SU-DHL-6 (cell line): ENCODE data around the gene ZNF584.

ENCODE experiments used
- H2AFZ ChIP-seq: fragments of 200-600 bp; sonication (generic); 2 replicates; pipeline ENCODE4 v1.6.1; 2014; ENCODE audit warnings: low read depth, mild to moderate bottlenecking, moderate library complexity, mixed read lengths, antibody characterized with exemption, low read length; ENCODE audit not compliant: severe bottlenecking
- H3F3A ChIP-seq: fragments of 200-600 bp; shearing (Covaris generic); 2 replicates; pipeline ENCODE4 v1.6.0; 2016; ENCODE audit warnings: antibody characterized with exemption, mild to moderate bottlenecking; ENCODE audit not compliant: insufficient read depth
- H3K27ac ChIP-seq: fragments of 200-600 bp; sonication (generic); 2 replicates; pipeline ENCODE4 v1.5.1; 2016; ENCODE audit warnings: low read depth, mild to moderate bottlenecking, low read length, moderate library complexity, mixed read lengths
- H3K27me3 ChIP-seq: fragments of 200-600 bp; sonication (generic), shearing (Covaris generic); 2 replicates; pipeline ENCODE4 v1.6.0; 2014; ENCODE audit warnings: mild to moderate bottlenecking, low read length
- H3K36me3 ChIP-seq: fragments of 200-600 bp; sonication (generic); 2 replicates; pipeline ENCODE4 v1.6.1; 2014; ENCODE audit warnings: mild to moderate bottlenecking, low read length, mixed read lengths
- H3K4me2 ChIP-seq: fragments of 300-600, 200-600 bp; shearing (Covaris generic), sonication (generic); 2 replicates; pipeline ENCODE4 v1.6.0; 2014; ENCODE audit warnings: low read length, low read depth, mild to moderate bottlenecking; ENCODE audit not compliant: poor library complexity, severe bottlenecking
- H3K4me3 ChIP-seq: fragments of 200-600 bp; sonication (generic); 2 replicates; pipeline ENCODE4 v1.5.1; 2014; ENCODE audit warnings: antibody characterized with exemption, low read length, mild to moderate bottlenecking, mixed read lengths; ENCODE audit not compliant: insufficient read depth, poor library complexity, severe bottlenecking
- H3K79me2 ChIP-seq: fragments of 200-600 bp; sonication (generic); 2 replicates; pipeline ENCODE4 v1.6.1; 2014; ENCODE audit warnings: mild to moderate bottlenecking, low read length, moderate library complexity; ENCODE audit not compliant: insufficient read depth
- H3K9ac ChIP-seq: fragments of 200-600 bp; sonication (generic); 2 replicates; pipeline ENCODE4 v1.7.0; 2014; ENCODE audit warnings: mild to moderate bottlenecking, low read length
- H3K9me2 ChIP-seq: fragments of 200-600 bp; sonication (generic); replicated peaks from 2 replicates; pipeline ENCODE4 v1.6.1; 2014; ENCODE audit warnings: low read length; ENCODE audit not compliant: insufficient read depth
- H3K9me3 ChIP-seq: fragments of 200-600 bp; sonication (generic); 2 replicates; pipeline ENCODE4 v1.6.1; 2014; ENCODE audit warnings: low read length, mixed read lengths; ENCODE audit not compliant: insufficient read depth
- H4K20me1 ChIP-seq: fragments of 200-600 bp; sonication (generic); 2 replicates; pipeline ENCODE4 v1.6.1; 2014; ENCODE audit warnings: low read depth, mild to moderate bottlenecking, antibody characterized with exemption, low read length, moderate library complexity, mixed read lengths
- CTCF ChIP-seq: fragments of 200-600 bp; sonication (generic); IDR thresholded peaks from one replicate; pipeline ENCODE4 v1.5.1; 2017; ENCODE audit warnings: antibody characterized with exemption, mild to moderate bottlenecking, low read length, moderate library complexity; ENCODE audit not compliant: insufficient read depth, poor library complexity, severe bottlenecking
- EZH2phosphoT487 ChIP-seq: fragments of 200-600 bp; sonication (generic), shearing (Covaris generic); conservative IDR thresholded peaks from 2 replicates; pipeline ENCODE4 v1.6.1; 2018; ENCODE audit warnings: mild to moderate bottlenecking, antibody characterized with exemption, low read length, moderate library complexity, mixed read lengths

The ZNF584 gene

GRCh38 chr19:58381460-58382212 is 26.8 kb upstream of the ZNF584 start:
- peak overlapping the region; percentile 86 for H3K9ac ChIP-seq
- H3K36me3 ChIP-seq: no peaks in the 10 kb centered on the region

GRCh38 chr19:58382997-58383603 is 25.3 kb upstream of the ZNF584 start:
- Histone ChIP-seq H3K27me3 (no peaks in the 10 kb centered on the region), H3K36me3 (peaks cover under 1% of the 10 kb centered on the region), H3K4me2 (no peak overlapping the region), H3F3A (peaks cover 17% of the 10 kb centered on the region), H4K20me1 (peaks cover 5% of the 10 kb centered on the region; the same call in 1 of the 2 replicates), H3K27ac (no peak overlapping the region), H3K9me3 (no peaks in the 10 kb centered on the region), H3K9me2 (no peaks in the 10 kb centered on the region), H3K4me3 (no peak overlapping the region), H2AFZ (no peak overlapping the region), H3K79me2 (peaks cover 13% of the 10 kb centered on the region), H3K9ac (no peak overlapping the region)
- no peak for TF ChIP-seq CTCF

More at GRCh38 chr19:58381460-58382212, 26.8 kb upstream of the ZNF584 start:
- Histone ChIP-seq H3K27ac (peak overlapping the region; percentile 47), H4K20me1 (no peaks in the 10 kb centered on the region), H3K4me3 (peak overlapping the region; percentile 88), H2AFZ (no peak overlapping the region), H3K4me2 (peak overlapping the region; percentile 68), H3K9me2 (no peaks in the 10 kb centered on the region), H3K79me2 (peaks cover 3% of the 10 kb centered on the region; the same call in 1 of the 2 replicates), H3K27me3 (no peaks in the 10 kb centered on the region), H3K9me3 (no peaks in the 10 kb centered on the region), H3F3A (peaks cover 17% of the 10 kb centered on the region)
- no peak for TF ChIP-seq EZH2phosphoT487
- TF ChIP-seq CTCF: no peak

GRCh38 chr19:58385313-58385890 is 23.0 kb upstream of the ZNF584 start:
- Histone ChIP-seq H3K79me2 (peaks cover 33% of the 10 kb centered on the region), H3K4me2 (peak overlapping the region; percentile 68), H4K20me1 (peaks cover 15% of the 10 kb centered on the region), H3K27me3 (no peaks in the 10 kb centered on the region), H3K4me3 (peak overlapping the region; percentile 78), H3K9me3 (no peaks in the 10 kb centered on the region), H3K9ac (peak overlapping the region; percentile 98), H2AFZ (no peak overlapping the region), H3K27ac (peak overlapping the region; percentile 92), H3K9me2 (no peaks in the 10 kb centered on the region), H3F3A (peaks cover 17% of the 10 kb centered on the region), H3K36me3 (peaks cover 10% of the 10 kb centered on the region)
- TF ChIP-seq EZH2phosphoT487 (no peak), CTCF (no peak)
